Measurements from ENCODE around the gene CD63.

The CD63 gene

DNA sequence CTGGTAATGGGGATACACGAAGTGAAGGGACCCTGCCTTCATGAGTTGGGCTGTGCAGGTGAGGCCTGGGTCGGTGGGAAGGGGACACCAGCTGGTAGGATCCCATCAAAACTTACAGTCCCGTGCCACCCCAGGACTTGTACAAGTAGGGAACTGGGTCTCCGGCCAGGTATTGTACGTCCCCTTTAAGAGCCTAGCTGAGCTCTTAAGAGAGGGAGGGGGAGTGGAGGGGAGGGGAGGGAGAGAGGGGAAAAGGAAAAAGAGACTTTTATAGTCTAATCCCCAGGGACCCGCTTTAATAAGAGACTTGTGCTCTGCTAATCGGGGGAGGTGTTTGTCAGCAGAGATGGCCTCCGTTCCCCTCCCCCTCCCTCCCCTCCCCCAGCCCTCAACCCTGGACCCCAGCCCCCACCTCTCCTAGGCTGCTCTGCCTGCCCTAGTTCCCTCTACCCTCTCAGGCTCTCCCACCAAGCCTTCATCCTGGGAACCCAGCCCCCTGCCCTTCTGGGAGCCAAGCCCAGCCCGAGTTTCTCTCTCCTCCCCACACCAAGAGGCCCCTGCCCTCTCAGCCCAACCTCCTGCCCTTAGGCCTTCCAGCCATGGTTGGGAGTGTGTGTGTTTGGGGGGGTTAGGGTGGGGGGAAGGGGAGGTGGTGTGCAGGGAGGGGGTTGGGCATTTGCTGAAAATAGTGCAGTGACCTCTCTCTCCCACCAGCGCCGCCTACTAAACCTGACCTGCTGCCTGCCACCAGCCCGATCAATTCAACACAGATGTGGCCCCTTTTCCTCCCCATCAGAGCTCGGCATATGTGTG lies 16.8 kb upstream of the CD63 start (continued):
- TF ChIP-seq, protein P1, sequence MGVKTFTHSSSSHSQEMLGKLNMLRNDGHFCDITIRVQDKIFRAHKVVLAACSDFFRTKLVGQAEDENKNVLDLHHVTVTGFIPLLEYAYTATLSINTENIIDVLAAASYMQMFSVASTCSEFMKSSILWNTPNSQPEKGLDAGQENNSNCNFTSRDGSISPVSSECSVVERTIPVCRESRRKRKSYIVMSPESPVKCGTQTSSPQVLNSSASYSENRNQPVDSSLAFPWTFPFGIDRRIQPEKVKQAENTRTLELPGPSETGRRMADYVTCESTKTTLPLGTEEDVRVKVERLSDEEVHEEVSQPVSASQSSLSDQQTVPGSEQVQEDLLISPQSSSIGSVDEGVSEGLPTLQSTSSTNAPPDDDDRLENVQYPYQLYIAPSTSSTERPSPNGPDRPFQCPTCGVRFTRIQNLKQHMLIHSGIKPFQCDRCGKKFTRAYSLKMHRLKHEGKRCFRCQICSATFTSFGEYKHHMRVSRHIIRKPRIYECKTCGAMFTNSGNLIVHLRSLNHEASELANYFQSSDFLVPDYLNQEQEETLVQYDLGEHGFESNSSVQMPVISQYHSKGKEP (tag by site-specific recombination; IDR thresholded peaks at IDR 0.05): no peak
- TF ChIP-seq ZNF423 (tag by site-specific recombination; IDR thresholded peaks at IDR 0.05) (0 out of 2 replicates have a peak, but pooled peaks have one; percentile 37), ZNF624 (tag by site-specific recombination; IDR thresholded peaks at IDR 0.05) (no peak), PRDM1 (tag by site-specific recombination; IDR thresholded peaks at IDR 0.05) (no peak), KLF8 (tag by site-specific recombination; IDR thresholded peaks at IDR 0.05) (0 out of 2 replicates have a peak, but pooled peaks have one; percentile 6), ZNF701 (tag by site-specific recombination; IDR thresholded peaks at IDR 0.05) (no peak), ZNF677 (tag by site-specific recombination; IDR thresholded peaks at IDR 0.05) (no peak)
- TF ChIP-seq, protein P2, sequence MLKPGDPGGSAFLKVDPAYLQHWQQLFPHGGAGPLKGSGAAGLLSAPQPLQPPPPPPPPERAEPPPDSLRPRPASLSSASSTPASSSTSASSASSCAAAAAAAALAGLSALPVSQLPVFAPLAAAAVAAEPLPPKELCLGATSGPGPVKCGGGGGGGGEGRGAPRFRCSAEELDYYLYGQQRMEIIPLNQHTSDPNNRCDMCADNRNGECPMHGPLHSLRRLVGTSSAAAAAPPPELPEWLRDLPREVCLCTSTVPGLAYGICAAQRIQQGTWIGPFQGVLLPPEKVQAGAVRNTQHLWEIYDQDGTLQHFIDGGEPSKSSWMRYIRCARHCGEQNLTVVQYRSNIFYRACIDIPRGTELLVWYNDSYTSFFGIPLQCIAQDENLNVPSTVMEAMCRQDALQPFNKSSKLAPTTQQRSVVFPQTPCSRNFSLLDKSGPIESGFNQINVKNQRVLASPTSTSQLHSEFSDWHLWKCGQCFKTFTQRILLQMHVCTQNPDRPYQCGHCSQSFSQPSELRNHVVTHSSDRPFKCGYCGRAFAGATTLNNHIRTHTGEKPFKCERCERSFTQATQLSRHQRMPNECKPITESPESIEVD (tag by site-specific recombination; IDR thresholded peaks at IDR 0.05): peak; percentile 63; the same call in 1 of the 2 replicates

DNA sequence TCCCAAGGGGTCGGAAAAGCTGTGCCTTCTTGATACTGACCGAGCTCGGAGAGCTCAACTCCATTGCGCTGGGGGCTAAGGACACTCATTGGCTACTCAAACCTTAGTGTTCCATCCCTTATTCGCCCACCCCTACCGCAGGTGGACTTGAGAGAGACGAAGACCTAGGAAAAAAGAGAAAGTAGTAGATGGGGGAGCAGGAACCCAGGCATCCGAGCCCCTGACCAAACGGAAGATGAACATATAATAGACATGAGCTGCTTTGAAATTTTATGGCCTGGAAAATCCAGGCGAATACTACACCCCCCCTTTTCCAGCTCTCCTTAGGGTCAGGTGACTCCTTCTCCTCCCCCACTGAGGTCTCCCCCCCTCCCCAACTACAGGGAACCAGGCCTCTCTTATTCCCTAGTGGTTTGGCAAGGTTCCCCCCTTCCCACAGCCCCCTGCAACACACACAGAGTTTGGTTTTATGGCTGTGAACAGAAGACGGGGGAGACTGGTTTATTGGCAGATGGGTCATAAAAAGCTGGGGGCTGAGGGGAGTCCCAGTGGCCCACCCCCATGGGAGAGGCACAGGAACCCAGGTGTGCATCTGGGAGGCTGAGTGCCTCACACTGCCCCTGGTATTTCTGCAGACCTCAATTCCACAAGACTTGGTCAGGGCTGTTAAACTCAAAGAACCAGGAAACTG lies 15.7 kb upstream of the CD63 start:
- ChIA-PET CTCF (interaction anchor here (0.6 to 1.4 kb wide), 5 partner anchors 15 to 295 kb away, joined by 3 to 4 read pairs (median 4); a partner anchor contains a TSS), POLR2A (interaction anchor here (0.5 to 2.1 kb wide), 11 partner anchors 8 to 334 kb away, joined by 3 to 12 read pairs (median 5); partner anchors contain the start of genes CD63, ORMDL2, RAB5B and SARNP)
- H3K9me3 ChIP-seq (ENCODE audit: control insufficient read depth, insufficient read depth, low read depth, low read length): no peaks in the 10 kb centered on the region
- H3K4me3 ChIP-seq (ENCODE audit: low read depth, low read length): peak overlapping the region; percentile 65
- H3K27ac ChIP-seq (ENCODE audit: extremely low read depth, low read depth, low read length): peak overlapping the region; percentile 24; the same call in 1 of the 2 replicates
- H3K4me1 ChIP-seq (ENCODE audit: control insufficient read depth, insufficient read depth, low read length): peaks cover 12% of the 10 kb centered on the region; the same call in 1 of the 2 replicates
- H3K36me3 ChIP-seq (ENCODE audit: control insufficient read depth in 2 of 2, insufficient read depth in 1 of 2, low read length in 2 of 2): peaks cover 3 to 29% of the 10 kb centered on the region in 2 experiments; a peak in 1 of 3 replicates
- TF ChIP-seq, protein P3, sequence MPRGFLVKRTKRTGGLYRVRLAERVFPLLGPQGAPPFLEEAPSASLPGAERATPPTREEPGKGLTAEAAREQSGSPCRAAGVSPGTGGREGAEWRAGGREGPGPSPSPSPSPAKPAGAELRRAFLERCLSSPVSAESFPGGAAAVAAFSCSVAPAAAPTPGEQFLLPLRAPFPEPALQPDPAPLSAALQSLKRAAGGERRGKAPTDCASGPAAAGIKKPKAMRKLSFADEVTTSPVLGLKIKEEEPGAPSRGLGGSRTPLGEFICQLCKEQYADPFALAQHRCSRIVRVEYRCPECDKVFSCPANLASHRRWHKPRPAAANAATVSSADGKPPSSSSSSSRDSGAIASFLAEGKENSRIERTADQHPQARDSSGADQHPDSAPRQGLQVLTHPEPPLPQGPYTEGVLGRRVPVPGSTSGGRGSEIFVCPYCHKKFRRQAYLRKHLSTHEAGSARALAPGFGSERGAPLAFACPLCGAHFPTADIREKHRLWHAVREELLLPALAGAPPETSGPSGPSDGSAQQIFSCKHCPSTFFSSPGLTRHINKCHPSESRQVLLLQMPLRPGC (tag by site-specific recombination; IDR thresholded peaks at IDR 0.05): no peak
- TF ChIP-seq ZXDB (tag by site-specific recombination; IDR thresholded peaks at IDR 0.05) (0 out of 2 replicates have a peak, but pooled peaks have one; percentile 32), ZNF274 (IDR thresholded peaks at IDR 0.05; ENCODE audit: low read length) (no peak), ZNF274 (tag by site-specific recombination; IDR thresholded peaks at IDR 0.05; ENCODE audit: borderline replicate concordance) (no peak), ZBTB20 (tag by site-specific recombination; IDR thresholded peaks at IDR 0.05) (0 out of 2 replicates have a peak, but pooled peaks have one; percentile 0), SCRT2 (tag by site-specific recombination; IDR thresholded peaks at IDR 0.05) (no peak), ZNF239 (tag by site-specific recombination; IDR thresholded peaks at IDR 0.05) (no peak), MZF1 (tag by site-specific recombination; IDR thresholded peaks at IDR 0.05; ENCODE audit: borderline replicate concordance) (no peak), ZNF174 (tag by site-specific recombination; IDR thresholded peaks at IDR 0.05) (no peak), EGR2 (tag by site-specific recombination; IDR thresholded peaks at IDR 0.05; ENCODE audit: low read depth) (peak; percentile 64; the same call in 1 of the 2 replicates)
- TF ChIP-seq, protein P4, sequence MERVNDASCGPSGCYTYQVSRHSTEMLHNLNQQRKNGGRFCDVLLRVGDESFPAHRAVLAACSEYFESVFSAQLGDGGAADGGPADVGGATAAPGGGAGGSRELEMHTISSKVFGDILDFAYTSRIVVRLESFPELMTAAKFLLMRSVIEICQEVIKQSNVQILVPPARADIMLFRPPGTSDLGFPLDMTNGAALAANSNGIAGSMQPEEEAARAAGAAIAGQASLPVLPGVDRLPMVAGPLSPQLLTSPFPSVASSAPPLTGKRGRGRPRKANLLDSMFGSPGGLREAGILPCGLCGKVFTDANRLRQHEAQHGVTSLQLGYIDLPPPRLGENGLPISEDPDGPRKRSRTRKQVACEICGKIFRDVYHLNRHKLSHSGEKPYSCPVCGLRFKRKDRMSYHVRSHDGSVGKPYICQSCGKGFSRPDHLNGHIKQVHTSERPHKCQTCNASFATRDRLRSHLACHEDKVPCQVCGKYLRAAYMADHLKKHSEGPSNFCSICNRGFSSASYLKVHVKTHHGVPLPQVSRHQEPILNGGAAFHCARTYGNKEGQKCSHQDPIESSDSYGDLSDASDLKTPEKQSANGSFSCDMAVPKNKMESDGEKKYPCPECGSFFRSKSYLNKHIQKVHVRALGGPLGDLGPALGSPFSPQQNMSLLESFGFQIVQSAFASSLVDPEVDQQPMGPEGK (tag by site-specific recombination; IDR thresholded peaks at IDR 0.05): peak; percentile 25; the same call in 1 of the 2 replicates
- TF ChIP-seq, protein P5, sequence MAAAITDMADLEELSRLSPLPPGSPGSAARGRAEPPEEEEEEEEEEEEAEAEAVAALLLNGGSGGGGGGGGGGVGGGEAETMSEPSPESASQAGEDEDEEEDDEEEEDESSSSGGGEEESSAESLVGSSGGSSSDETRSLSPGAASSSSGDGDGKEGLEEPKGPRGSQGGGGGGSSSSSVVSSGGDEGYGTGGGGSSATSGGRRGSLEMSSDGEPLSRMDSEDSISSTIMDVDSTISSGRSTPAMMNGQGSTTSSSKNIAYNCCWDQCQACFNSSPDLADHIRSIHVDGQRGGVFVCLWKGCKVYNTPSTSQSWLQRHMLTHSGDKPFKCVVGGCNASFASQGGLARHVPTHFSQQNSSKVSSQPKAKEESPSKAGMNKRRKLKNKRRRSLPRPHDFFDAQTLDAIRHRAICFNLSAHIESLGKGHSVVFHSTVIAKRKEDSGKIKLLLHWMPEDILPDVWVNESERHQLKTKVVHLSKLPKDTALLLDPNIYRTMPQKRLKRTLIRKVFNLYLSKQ (tag by site-specific recombination; IDR thresholded peaks at IDR 0.05; ENCODE audit: borderline replicate concordance): no peak
- TF ChIP-seq, protein P6, sequence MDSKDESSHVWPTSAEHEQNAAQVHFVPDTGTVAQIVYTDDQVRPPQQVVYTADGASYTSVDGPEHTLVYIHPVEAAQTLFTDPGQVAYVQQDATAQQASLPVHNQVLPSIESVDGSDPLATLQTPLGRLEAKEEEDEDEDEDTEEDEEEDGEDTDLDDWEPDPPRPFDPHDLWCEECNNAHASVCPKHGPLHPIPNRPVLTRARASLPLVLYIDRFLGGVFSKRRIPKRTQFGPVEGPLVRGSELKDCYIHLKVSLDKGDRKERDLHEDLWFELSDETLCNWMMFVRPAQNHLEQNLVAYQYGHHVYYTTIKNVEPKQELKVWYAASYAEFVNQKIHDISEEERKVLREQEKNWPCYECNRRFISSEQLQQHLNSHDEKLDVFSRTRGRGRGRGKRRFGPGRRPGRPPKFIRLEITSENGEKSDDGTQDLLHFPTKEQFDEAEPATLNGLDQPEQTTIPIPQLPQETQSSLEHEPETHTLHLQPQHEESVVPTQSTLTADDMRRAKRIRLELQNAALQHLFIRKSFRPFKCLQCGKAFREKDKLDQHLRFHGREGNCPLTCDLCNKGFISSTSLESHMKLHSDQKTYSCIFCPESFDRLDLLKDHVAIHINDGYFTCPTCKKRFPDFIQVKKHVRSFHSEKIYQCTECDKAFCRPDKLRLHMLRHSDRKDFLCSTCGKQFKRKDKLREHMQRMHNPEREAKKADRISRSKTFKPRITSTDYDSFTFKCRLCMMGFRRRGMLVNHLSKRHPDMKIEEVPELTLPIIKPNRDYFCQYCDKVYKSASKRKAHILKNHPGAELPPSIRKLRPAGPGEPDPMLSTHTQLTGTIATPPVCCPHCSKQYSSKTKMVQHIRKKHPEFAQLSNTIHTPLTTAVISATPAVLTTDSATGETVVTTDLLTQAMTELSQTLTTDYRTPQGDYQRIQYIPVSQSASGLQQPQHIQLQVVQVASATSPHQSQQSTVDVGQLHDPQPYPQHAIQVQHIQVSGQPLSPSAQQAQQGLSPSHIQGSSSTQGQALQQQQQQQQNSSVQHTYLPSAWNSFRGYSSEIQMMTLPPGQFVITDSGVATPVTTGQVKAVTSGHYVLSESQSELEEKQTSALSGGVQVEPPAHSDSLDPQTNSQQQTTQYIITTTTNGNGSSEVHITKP (tag by site-specific recombination; IDR thresholded peaks at IDR 0.05): peak; percentile 97
